BLaER1 treated with 17β-estradiol and CSF1 and Interleukin-3, amounts not matched to agents 10 nM and 100 nM (cell line): ENCODE measurements around the gene VSTM1.
A peak's percentile ranks its signal among the peaks of the same experiment; 100 is the strongest.

Source experiments
- H3K27ac ChIP-seq, 11 experiments: shearing (Covaris generic); formaldehyde crosslinking; 2 replicates each; pipeline ENCODE4 v1.8.1; 2022
- H3K27me3 ChIP-seq, 11 experiments: shearing (Covaris generic); formaldehyde crosslinking; 2 replicates each; pipeline ENCODE4 v1.8.1; 2022
- H3K36me3 ChIP-seq, 11 experiments: shearing (Covaris generic); formaldehyde crosslinking; 2 replicates each; pipeline ENCODE4 v1.8.1; 2022
- H3K4me1 ChIP-seq, 10 experiments: shearing (Covaris generic); formaldehyde crosslinking; 2 replicates each; pipeline ENCODE4 v1.8.1; 2022
- H3K4me2 ChIP-seq, 11 experiments: shearing (Covaris generic); formaldehyde crosslinking; 2 replicates each; pipeline ENCODE4 v1.8.1; 2022
- H3K4me3 ChIP-seq, 10 experiments: shearing (Covaris generic); formaldehyde crosslinking; 2 replicates each; pipeline ENCODE4 v1.8.1; 2022
- H3K9ac ChIP-seq, 11 experiments: shearing (Covaris generic); formaldehyde crosslinking; 2 replicates each; pipeline ENCODE4 v1.8.1; 2022
- H3K9me3 ChIP-seq, 11 experiments: shearing (Covaris generic); formaldehyde crosslinking; replicated peaks in 1 of 11; 2 replicates each; pipeline ENCODE4 v1.8.1; 2022
- H4K20me1 ChIP-seq, 11 experiments: shearing (Covaris generic); formaldehyde crosslinking; 2 replicates each; pipeline ENCODE4 v1.8.1; 2022
- Cebpa-rat ChIP-seq, 11 experiments: shearing (Covaris generic); IDR thresholded peaks; 2 replicates each; pipeline ENCODE4 v1.8.1; 2022

VSTM1 gene

DNA sequence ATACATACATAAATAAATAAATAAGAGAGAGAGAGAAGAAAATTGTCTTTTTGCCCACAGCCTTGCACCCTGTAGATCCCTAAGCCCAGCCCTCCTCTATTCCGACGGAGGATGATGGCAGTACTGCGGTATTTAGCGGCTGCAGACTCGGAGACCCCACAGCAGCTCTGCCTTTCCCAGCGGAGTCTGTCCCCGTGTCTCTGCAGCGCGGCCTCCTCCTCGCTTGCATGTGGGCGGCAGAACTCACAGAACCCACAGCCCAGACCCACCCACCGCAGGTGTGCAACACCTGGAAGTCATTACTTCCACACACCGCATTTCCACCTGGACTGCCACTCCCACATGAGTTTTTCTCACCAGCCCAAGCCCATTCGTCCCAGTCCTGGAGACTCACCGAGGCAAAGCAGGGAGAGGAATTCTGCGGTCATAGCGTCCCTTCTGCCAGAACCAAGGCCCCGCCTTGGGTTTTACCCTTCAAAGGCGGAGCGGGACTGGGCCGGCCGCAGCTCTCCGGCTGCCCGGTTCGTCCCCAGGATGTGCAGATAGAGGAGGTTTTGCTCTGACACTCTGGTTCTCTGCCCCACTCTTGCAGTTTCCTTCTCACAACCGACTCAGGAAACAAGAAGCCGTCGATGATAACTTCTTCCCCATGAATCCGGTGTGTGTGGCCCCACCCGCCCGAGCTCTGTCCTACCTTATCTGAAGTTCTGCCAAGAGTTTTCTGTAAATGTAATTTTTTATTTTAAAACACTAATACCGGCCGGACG, at the start of gene VSTM1:
TSS of gene VSTM1 (minus strand) at position 548 of the 767 bp plus-strand sequence. CDS start at position 428, 120 bp downstream.
- Histone ChIP-seq H3K9ac (no peak within 1 kb of the TSS), H3K36me3 (no peaks in the 10 kb centered on the region), H3K4me3 (no peak within 1 kb of the TSS), H3K27ac (no peak within 1 kb of the TSS), H3K9me3 (no peaks in the 10 kb centered on the region), H3K4me2 (peak within 1 kb of the TSS in 8 of 11 experiments; percentile 13 to 76 (median 54); a peak in 12 of 22 replicates), H4K20me1 (no peaks in the 10 kb centered on the region), H3K4me1 (peaks cover 0 to 23% (median 12%) of the 10 kb centered on the region in 10 experiments; a peak in 13 of 20 replicates), H3K27me3 (no peaks in the 10 kb centered on the region)
- no peak for TF ChIP-seq Cebpa-rat (IDR thresholded peaks at IDR 0.05)

- no peak overlapping the region for H3K4me2 ChIP-seq
- H4K20me1 ChIP-seq, result peaks cover 0 to 79% (median 48%) of the 10 kb centered on the region in 11 experiments; a peak in 17 of 22 replicates
- H3K9me3 ChIP-seq, result no peaks in the 10 kb centered on the region
- H3K27ac ChIP-seq, result no peak overlapping the region
- no peaks in the 10 kb centered on the region for H3K27me3 ChIP-seq
- peaks cover 8 to 26% (median 12%) of the 10 kb centered on the region in 10 experiments for H3K4me1 ChIP-seq
- H3K9ac ChIP-seq, result 0 out of 22 replicates have a peak overlapping the region, but pooled peaks of 3 of the 11 experiments have one; percentile 19 to 41 (median 34)
- no peak overlapping the region for H3K4me3 ChIP-seq
- H3K36me3 ChIP-seq, result peaks cover 71 to 93% (median 88%) of the 10 kb centered on the region in 11 experiments
- TF ChIP-seq Cebpa-rat (IDR thresholded peaks at IDR 0.05), result no peak
Measured at GRCh38 chr19:54109651-54110050, 46.0 kb upstream of the VSTM1 start.

DNA sequence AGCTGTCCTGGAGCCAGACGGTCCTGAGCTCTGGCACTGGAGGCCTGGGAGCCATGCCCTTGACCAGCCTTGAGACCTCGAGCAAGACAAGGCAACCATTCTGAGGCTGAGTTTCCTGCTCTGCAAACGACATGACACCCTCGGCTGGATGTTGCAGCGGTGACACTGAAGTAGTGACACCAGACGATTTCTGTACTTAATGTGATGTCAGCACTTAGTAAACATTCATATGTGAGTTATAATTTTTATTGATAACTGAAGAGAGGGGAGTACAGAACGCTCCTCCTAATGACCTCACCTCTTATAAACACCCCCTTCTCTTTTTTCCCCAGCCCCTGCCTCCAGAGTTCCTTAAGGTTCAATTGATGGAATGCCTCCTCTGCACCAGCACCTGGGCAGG, 44.8 kb upstream of the VSTM1 start:
- Histone ChIP-seq H3K9ac (no peak overlapping the region; a peak in 1 of 22 replicates), H3K9me3 (no peaks in the 10 kb centered on the region), H3K4me1 (peaks cover 6 to 30% (median 12%) of the 10 kb centered on the region in 10 experiments; a peak in 19 of 20 replicates), H4K20me1 (peaks cover 0 to 73% (median 42%) of the 10 kb centered on the region in 11 experiments; a peak in 17 of 22 replicates), H3K27me3 (no peaks in the 10 kb centered on the region), H3K36me3 (peaks cover 71 to 94% (median 83%) of the 10 kb centered on the region in 11 experiments), H3K4me2 (no peak overlapping the region), H3K4me3 (no peak overlapping the region), H3K27ac (no peak overlapping the region)
- TF ChIP-seq Cebpa-rat (IDR thresholded peaks at IDR 0.05), result no peak

- H3K9me3 ChIP-seq, result no peaks in the 10 kb centered on the region
- no peak overlapping the region for H3K4me2 ChIP-seq
Measured at GRCh38 chr19:54107876-54108490, 44.3 kb upstream of the VSTM1 start.

GRCh38 chr19:54106716-54107115, 43.0 kb upstream of the VSTM1 start:
- Histone ChIP-seq H3K4me2 (no peak overlapping the region), H3K9ac (no peak overlapping the region), H3K27me3 (no peaks in the 10 kb centered on the region), H4K20me1 (peaks cover 0 to 66% (median 37%) of the 10 kb centered on the region in 11 experiments; a peak in 17 of 22 replicates), H3K4me3 (no peak overlapping the region), H3K27ac (no peak overlapping the region), H3K4me1 (peaks cover 16 to 35% (median 21%) of the 10 kb centered on the region in 10 experiments), H3K9me3 (no peaks in the 10 kb centered on the region), H3K36me3 (peaks cover 61 to 76% (median 66%) of the 10 kb centered on the region in 11 experiments)
- no peak for TF ChIP-seq Cebpa-rat (IDR thresholded peaks at IDR 0.05)

More at GRCh38 chr19:54107876-54108490, 44.3 kb upstream of the VSTM1 start:
- H3K9ac ChIP-seq, result no peak overlapping the region; a peak in 1 of 22 replicates
- H3K27me3 ChIP-seq, result no peaks in the 10 kb centered on the region
- peaks cover 71 to 89% (median 78%) of the 10 kb centered on the region in 11 experiments for H3K36me3 ChIP-seq
- TF ChIP-seq Cebpa-rat (IDR thresholded peaks at IDR 0.05), result no peak
- H3K27ac ChIP-seq, result no peak overlapping the region
- H3K4me3 ChIP-seq, result no peak overlapping the region
- H4K20me1 ChIP-seq, result peaks cover 0 to 73% (median 42%) of the 10 kb centered on the region in 11 experiments; a peak in 17 of 22 replicates
- peaks cover 9 to 28% (median 15%) of the 10 kb centered on the region in 10 experiments; a peak in 19 of 20 replicates for H3K4me1 ChIP-seq

DNA sequence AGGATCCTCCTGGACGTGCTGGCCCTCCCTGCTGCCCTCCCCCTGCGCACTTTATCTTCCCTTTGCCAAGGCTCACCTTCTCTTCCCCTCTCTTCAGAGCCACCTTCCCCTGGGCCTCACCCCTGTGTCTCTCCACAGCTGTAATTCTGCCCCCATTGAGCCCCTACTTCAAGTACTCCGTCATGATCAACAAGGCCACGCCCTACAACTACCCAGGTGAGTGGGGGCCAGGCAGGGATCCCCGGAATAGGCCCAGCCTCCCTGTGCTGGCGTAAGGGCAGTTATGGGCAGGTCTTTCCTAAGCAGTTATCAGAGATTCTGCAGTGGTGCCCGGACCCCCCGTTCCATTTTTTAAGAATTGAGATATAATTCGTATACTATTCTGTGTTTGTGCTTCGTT, 42.1 kb upstream of the VSTM1 start:
- H3K4me2 ChIP-seq, result no peak overlapping the region
- no peak overlapping the region for H3K9ac ChIP-seq
- H3K36me3 ChIP-seq, result peaks cover 55 to 67% (median 58%) of the 10 kb centered on the region in 11 experiments
- H4K20me1 ChIP-seq, result peaks cover 0 to 57% (median 33%) of the 10 kb centered on the region in 11 experiments; a peak in 17 of 22 replicates
- H3K9me3 ChIP-seq, result no peaks in the 10 kb centered on the region
- peaks cover 25 to 44% (median 31%) of the 10 kb centered on the region in 10 experiments for H3K4me1 ChIP-seq
- H3K27ac ChIP-seq, result no peak overlapping the region
- no peak overlapping the region for H3K4me3 ChIP-seq
- no peak for TF ChIP-seq Cebpa-rat (IDR thresholded peaks at IDR 0.05)
- H3K27me3 ChIP-seq, result no peaks in the 10 kb centered on the region

- Histone ChIP-seq H3K4me1 (peaks cover 31 to 50% (median 36%) of the 10 kb centered on the region in 10 experiments), H3K36me3 (peaks cover 48 to 61% (median 51%) of the 10 kb centered on the region in 11 experiments), H3K9me3 (no peaks in the 10 kb centered on the region), H4K20me1 (peaks cover 0 to 51% (median 31%) of the 10 kb centered on the region in 11 experiments; a peak in 17 of 22 replicates), H3K4me2 (no peak overlapping the region), H3K4me3 (no peak overlapping the region), H3K27me3 (no peaks in the 10 kb centered on the region), H3K27ac (no peak overlapping the region), H3K9ac (no peak overlapping the region)
- no peak for TF ChIP-seq Cebpa-rat (IDR thresholded peaks at IDR 0.05)
Measured at GRCh38 chr19:54104998-54105715, 41.5 kb upstream of the VSTM1 start.

DNA sequence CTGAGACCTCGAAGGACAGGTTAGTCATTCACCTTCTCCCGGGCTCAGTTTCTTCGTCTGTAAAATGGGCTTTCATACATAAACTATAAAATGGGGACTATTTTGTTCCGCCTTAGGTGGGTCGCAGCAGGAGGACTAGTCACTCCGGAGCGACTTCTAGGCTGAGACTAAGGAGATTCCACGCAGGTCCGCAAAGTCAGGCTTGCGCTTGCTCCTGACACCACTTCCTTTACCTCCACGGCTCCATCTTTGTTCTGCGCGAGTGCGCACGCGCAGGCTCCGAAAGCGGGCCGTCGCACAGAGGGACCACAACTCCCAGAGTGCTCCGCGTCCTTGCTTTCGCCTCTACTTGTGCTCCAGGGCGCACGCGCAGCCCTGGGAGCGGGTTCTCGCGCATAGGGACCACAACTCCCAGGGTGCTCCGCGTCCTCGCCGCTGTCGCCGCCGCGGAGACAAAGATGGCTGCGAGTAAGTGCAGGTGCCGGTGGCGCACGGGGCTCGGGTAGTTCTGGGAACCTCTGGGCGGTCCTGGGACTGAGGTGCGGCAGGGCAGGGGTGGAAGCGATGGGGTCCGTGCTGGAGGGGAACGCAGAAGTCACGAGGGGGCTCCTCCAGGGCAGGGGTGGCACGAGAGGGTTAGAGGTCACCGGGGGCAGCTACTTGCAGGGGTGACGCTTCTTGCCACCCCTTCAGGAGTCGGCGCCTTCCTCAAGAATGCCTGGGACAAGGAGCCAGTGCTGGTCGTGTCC, 38.9 kb upstream of the VSTM1 start, which contains the start of gene NDUFA3:
TSS of gene NDUFA3 (plus strand) at position 435 of the 749 bp plus-strand sequence. CDS start at position 459, 24 bp downstream.
- peak within 1 kb of the TSS; percentile 89 to 99 (median 96) for H3K4me2 ChIP-seq
- H3K27ac ChIP-seq, result peak within 1 kb of the TSS; percentile 63 to 90 (median 74); a peak in 21 of 22 replicates

More for the DNA sequence above, 38.9 kb upstream of the VSTM1 start, which contains the start of gene NDUFA3:
- no peak for TF ChIP-seq Cebpa-rat (IDR thresholded peaks at IDR 0.05)
- Histone ChIP-seq H3K4me1 (peaks cover 34 to 75% (median 47%) of the 10 kb centered on the region in 10 experiments), H3K27me3 (peaks cover 3 to 18% (median 11%) of the 10 kb centered on the region in 11 experiments), H4K20me1 (peaks cover 0 to 25% (median 11%) of the 10 kb centered on the region in 11 experiments; a peak in 12 of 22 replicates), H3K4me3 (peak within 1 kb of the TSS; percentile 84 to 99 (median 96)), H3K9me3 (no peaks in the 10 kb centered on the region), H3K9ac (peak within 1 kb of the TSS; percentile 78 to 89 (median 85)), H3K36me3 (peaks cover 23 to 35% (median 26%) of the 10 kb centered on the region in 11 experiments)
